ENCODE results near the gene IRX2.

IRX2 gene

GRCh38 chr5:2751592-2752021 lies at the start of gene IRX2:
Gene IRX2 (minus strand): TSS chr5:2751677. CDS start chr5:2751413, 264 bp downstream.
- TF ChIP-seq EZH2 (optimal IDR thresholded peaks at IDR 0.05; ENCODE audit: low read depth, low read length) (no peak), EZH2phosphoT487 (IDR thresholded peaks at IDR 0.05; ENCODE audit: low read length) (no peak), CTCF (IDR thresholded peaks at IDR 0.05; ENCODE audit: low read length) (no peak)
- Histone ChIP-seq H3K79me2 (ENCODE audit: low read length) (no peaks in the 10 kb centered on the region), H3K4me1 (ENCODE audit: low read length) (no peaks in the 10 kb centered on the region), H3K9me3 (replicated peaks; ENCODE audit: insufficient read depth, low read length) (no peaks in the 10 kb centered on the region), H3K4me3 (ENCODE audit: low read length) (no peak within 1 kb of the TSS), H2AFZ (ENCODE audit: low read length) (no peak within 1 kb of the TSS), H4K20me1 (ENCODE audit: insufficient read depth, low read length) (no peaks in the 10 kb centered on the region), H3K9me2 (replicated peaks; ENCODE audit: insufficient read depth, low read length) (no peaks in the 10 kb centered on the region), H3K36me3 (replicated peaks; ENCODE audit: insufficient read depth, low read length) (no peaks in the 10 kb centered on the region), H3K9ac (ENCODE audit: low read length) (no peak within 1 kb of the TSS), H3K27ac (ENCODE audit: low read length) (no peak within 1 kb of the TSS), H3K4me2 (ENCODE audit: low read depth, low read length) (no peak within 1 kb of the TSS), H3K27me3 (replicated peaks; ENCODE audit: insufficient read depth, low read length) (no peaks in the 10 kb centered on the region), H3F3A (ENCODE audit: insufficient read depth, low read length) (no peaks in the 10 kb centered on the region)
- DNase-seq, result no peak

GRCh38 chr5:2800035-2800434 lies 48.6 kb upstream of the IRX2 start:
- no peak for DNase-seq
- Histone ChIP-seq H3K27me3 (replicated peaks; ENCODE audit: insufficient read depth, low read length) (no peaks in the 10 kb centered on the region), H3K9me2 (replicated peaks; ENCODE audit: insufficient read depth, low read length) (no peaks in the 10 kb centered on the region), H3K4me2 (ENCODE audit: low read depth, low read length) (no peak overlapping the region), H3K4me1 (ENCODE audit: low read length) (peaks cover 26% of the 10 kb centered on the region), H3K27ac (ENCODE audit: low read length) (no peak overlapping the region), H3K9me3 (replicated peaks; ENCODE audit: insufficient read depth, low read length) (no peaks in the 10 kb centered on the region), H4K20me1 (ENCODE audit: insufficient read depth, low read length) (no peaks in the 10 kb centered on the region), H3F3A (ENCODE audit: insufficient read depth, low read length) (peaks cover 21% of the 10 kb centered on the region), H2AFZ (ENCODE audit: low read length) (no peak overlapping the region), H3K9ac (ENCODE audit: low read length) (no peak overlapping the region), H3K4me3 (ENCODE audit: low read length) (no peak overlapping the region), H3K79me2 (ENCODE audit: low read length) (no peaks in the 10 kb centered on the region), H3K36me3 (replicated peaks; ENCODE audit: insufficient read depth, low read length) (no peaks in the 10 kb centered on the region)
- TF ChIP-seq EZH2phosphoT487 (IDR thresholded peaks at IDR 0.05; ENCODE audit: low read length), result no peak
- no peak for TF ChIP-seq EZH2 (optimal IDR thresholded peaks at IDR 0.05; ENCODE audit: low read depth, low read length)
- TF ChIP-seq CTCF (IDR thresholded peaks at IDR 0.05; ENCODE audit: low read length), result no peak

GRCh38 chr5:2797981-2798380 lies 46.5 kb upstream of the IRX2 start:
- Histone ChIP-seq H2AFZ (ENCODE audit: low read length) (no peak overlapping the region), H3K79me2 (ENCODE audit: low read length) (no peaks in the 10 kb centered on the region), H3F3A (ENCODE audit: insufficient read depth, low read length) (peaks cover 21% of the 10 kb centered on the region), H3K9ac (ENCODE audit: low read length) (no peak overlapping the region), H3K4me3 (ENCODE audit: low read length) (no peak overlapping the region), H3K4me2 (ENCODE audit: low read depth, low read length) (peak overlapping the region; percentile 36; the same call in 1 of the 2 replicates), H3K27me3 (replicated peaks; ENCODE audit: insufficient read depth, low read length) (no peaks in the 10 kb centered on the region), H4K20me1 (ENCODE audit: insufficient read depth, low read length) (no peaks in the 10 kb centered on the region), H3K9me3 (replicated peaks; ENCODE audit: insufficient read depth, low read length) (no peaks in the 10 kb centered on the region), H3K4me1 (ENCODE audit: low read length) (peaks cover 26% of the 10 kb centered on the region), H3K9me2 (replicated peaks; ENCODE audit: insufficient read depth, low read length) (no peaks in the 10 kb centered on the region), H3K36me3 (replicated peaks; ENCODE audit: insufficient read depth, low read length) (no peaks in the 10 kb centered on the region), H3K27ac (ENCODE audit: low read length) (peak overlapping the region; percentile 85; the same call in 1 of the 2 replicates)
- no peak for DNase-seq
- TF ChIP-seq CTCF (IDR thresholded peaks at IDR 0.05; ENCODE audit: low read length) (no peak), EZH2phosphoT487 (IDR thresholded peaks at IDR 0.05; ENCODE audit: low read length) (no peak), EZH2 (optimal IDR thresholded peaks at IDR 0.05; ENCODE audit: low read depth, low read length) (no peak)
